ENCODE data around the gene POLR3A. TPM values are rescaled to one million over a fixed set of nuclear protein-coding genes. Genes with fewer than 3 reads are reported as not detected.

The POLR3A gene
- total and polyA plus RNA-seq, 2 donors (not counting 1 experiment from before 2014, with no cell fraction given), result 11.6 to 16.8 TPM

DNA sequence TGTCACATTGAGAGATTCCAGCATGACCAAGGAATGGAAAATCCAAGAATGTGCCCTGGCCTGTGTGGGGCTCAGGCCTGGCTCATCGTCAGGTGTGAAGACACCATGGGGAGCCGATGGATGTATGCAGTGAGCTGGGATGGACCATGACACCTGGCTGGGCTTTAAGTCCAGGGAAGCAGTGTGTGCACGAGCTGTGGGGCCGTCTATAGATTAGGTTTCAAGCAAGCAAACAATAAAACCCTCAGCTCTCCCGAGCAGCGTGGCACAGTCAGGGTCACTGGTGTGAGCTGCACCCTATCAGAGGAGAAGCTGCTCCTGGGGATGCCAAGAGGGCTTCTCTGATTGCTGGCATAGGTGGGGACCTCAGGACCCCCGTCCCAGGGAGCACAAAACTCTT, 52.3 kb downstream of the POLR3A start:
- H3K4me2 ChIP-seq (ENCODE audit: extremely low read depth, insufficient read depth, low read length), result no peak overlapping the region
- H2AFZ ChIP-seq (ENCODE audit: low read length), result no peak overlapping the region
- TF ChIP-seq, protein P1, sequence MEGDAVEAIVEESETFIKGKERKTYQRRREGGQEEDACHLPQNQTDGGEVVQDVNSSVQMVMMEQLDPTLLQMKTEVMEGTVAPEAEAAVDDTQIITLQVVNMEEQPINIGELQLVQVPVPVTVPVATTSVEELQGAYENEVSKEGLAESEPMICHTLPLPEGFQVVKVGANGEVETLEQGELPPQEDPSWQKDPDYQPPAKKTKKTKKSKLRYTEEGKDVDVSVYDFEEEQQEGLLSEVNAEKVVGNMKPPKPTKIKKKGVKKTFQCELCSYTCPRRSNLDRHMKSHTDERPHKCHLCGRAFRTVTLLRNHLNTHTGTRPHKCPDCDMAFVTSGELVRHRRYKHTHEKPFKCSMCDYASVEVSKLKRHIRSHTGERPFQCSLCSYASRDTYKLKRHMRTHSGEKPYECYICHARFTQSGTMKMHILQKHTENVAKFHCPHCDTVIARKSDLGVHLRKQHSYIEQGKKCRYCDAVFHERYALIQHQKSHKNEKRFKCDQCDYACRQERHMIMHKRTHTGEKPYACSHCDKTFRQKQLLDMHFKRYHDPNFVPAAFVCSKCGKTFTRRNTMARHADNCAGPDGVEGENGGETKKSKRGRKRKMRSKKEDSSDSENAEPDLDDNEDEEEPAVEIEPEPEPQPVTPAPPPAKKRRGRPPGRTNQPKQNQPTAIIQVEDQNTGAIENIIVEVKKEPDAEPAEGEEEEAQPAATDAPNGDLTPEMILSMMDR (conservative IDR thresholded peaks at IDR 0.05 in 1 of 2, IDR thresholded peaks at IDR 0.05 in 1 of 2; ENCODE audit: low read depth in 1 of 2, low read length in 2 of 2), result no peak
- no peak for TF ChIP-seq EZH2 (IDR thresholded peaks at IDR 0.05; ENCODE audit: low read length, missing control alignments)

DNA sequence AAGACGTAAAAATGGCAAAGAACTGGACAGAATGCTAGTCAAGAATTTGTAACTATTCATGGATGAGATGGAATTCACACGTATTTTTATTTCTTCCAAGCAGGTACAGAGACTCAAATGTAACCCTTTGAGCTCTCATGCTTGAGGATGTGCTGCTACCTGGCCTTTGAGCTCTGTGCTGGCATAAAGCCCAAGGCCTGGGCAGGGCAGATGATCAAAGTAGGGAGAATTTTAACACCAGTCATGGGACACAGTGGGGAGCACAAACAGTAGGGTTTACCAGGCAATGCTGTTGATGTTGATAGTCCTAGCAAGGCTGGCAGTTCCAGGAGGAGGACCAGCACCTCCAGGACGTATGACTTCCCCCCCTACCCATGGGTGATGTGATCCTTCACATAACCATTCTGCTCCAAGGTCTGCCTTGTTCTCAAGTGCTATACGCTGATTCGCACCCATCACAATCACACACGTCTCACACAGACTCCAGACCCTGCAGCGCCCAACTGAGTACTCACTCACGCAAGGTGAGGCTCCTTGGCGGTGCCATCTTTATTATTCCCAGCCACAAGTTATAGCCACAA, 54.1 kb downstream of the POLR3A start:
- Histone ChIP-seq H2AFZ (ENCODE audit: low read length) (no peak overlapping the region), H3K4me2 (ENCODE audit: extremely low read depth, insufficient read depth, low read length) (no peak overlapping the region), H3K36me3 (ENCODE audit: control insufficient read depth, insufficient read depth, low read length) (peaks cover 14% of the 10 kb centered on the region), H3K9ac (ENCODE audit: insufficient read depth, low read length) (no peak overlapping the region), H3K27ac (ENCODE audit: insufficient read depth, low read length) (no peak overlapping the region), H3K9me3 (ENCODE audit: control insufficient read depth, insufficient read depth, low read depth, low read length) (no peaks in the 10 kb centered on the region), H3K27me3 (ENCODE audit: control insufficient read depth, insufficient read depth, low read length) (no peaks in the 10 kb centered on the region), H4K20me1 (ENCODE audit: control insufficient read depth, extremely low read depth, insufficient read depth, low read length) (no peaks in the 10 kb centered on the region), H3K4me3 (replicated peaks in 1 of 4; ENCODE audit: control extremely low read depth in 1 of 4, insufficient read depth in 1 of 4, low read depth in 3 of 4, low read length in 4 of 4) (no peak overlapping the region), H3K79me2 (ENCODE audit: control insufficient read depth, insufficient read depth, low read length) (no peaks in the 10 kb centered on the region), H3K4me1 (ENCODE audit: control insufficient read depth, extremely low read depth, insufficient read depth, low read length) (peaks cover 8% of the 10 kb centered on the region)
- TF ChIP-seq EZH2 (IDR thresholded peaks at IDR 0.05; ENCODE audit: low read length, missing control alignments), result no peak
- TF ChIP-seq, protein P1 (conservative IDR thresholded peaks at IDR 0.05 in 1 of 2, IDR thresholded peaks at IDR 0.05 in 1 of 2; ENCODE audit: low read depth in 1 of 2, low read length in 2 of 2), result no peak
- DNase-seq (ENCODE audit: low read depth in 2 of 2), result no peak

More for the DNA sequence above, 52.3 kb downstream of the POLR3A start:
- Histone ChIP-seq H3K79me2 (ENCODE audit: control insufficient read depth, insufficient read depth, low read length) (no peaks in the 10 kb centered on the region), H4K20me1 (ENCODE audit: control insufficient read depth, extremely low read depth, insufficient read depth, low read length) (no peaks in the 10 kb centered on the region), H3K27ac (ENCODE audit: insufficient read depth, low read length) (no peak overlapping the region), H3K9me3 (ENCODE audit: control insufficient read depth, insufficient read depth, low read depth, low read length) (no peaks in the 10 kb centered on the region), H3K36me3 (ENCODE audit: control insufficient read depth, insufficient read depth, low read length) (peaks cover 18% of the 10 kb centered on the region), H3K27me3 (ENCODE audit: control insufficient read depth, insufficient read depth, low read length) (no peaks in the 10 kb centered on the region), H3K4me1 (ENCODE audit: control insufficient read depth, extremely low read depth, insufficient read depth, low read length) (no peaks in the 10 kb centered on the region), H3K4me3 (replicated peaks in 1 of 4; ENCODE audit: control extremely low read depth in 1 of 4, insufficient read depth in 1 of 4, low read depth in 3 of 4, low read length in 4 of 4) (no peak overlapping the region), H3K9ac (ENCODE audit: insufficient read depth, low read length) (no peak overlapping the region)
- DNase-seq (ENCODE audit: low read depth in 2 of 2), result no peak

DNA sequence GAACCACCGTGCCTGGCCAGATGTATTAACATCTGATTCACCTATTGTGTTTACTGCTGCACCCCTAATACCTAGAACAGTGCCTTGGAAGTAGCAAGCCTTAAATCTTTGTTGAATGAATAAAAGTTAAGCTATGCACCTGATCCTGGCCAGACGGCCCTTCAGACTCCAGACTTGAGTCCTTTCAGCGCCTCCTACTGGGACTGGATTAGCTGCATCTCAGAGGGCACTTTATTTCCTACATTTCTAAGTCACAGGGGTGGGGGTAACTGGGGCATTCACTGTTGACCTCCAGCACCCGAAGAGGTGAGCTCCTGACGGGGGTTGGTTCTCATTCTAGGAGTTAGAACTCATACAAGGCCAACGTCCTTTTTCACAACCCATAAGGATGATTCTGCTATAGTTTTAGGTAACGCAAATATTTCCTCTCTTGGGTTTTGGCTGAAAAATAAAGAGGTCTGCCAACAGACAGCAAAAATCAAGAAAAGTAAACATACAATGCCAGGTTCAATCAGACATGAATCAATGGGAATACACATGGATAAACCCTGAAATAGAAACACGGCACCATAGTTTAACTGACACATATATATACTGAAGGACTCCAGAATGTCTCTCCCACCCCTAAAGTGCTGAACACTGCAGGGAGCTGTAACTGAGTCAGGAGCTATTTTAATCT, 54.8 kb downstream of the POLR3A start:
- Histone ChIP-seq H3K9ac (ENCODE audit: insufficient read depth, low read length) (no peak overlapping the region), H3K4me3 (replicated peaks in 1 of 4; ENCODE audit: control extremely low read depth in 1 of 4, insufficient read depth in 1 of 4, low read depth in 3 of 4, low read length in 4 of 4) (no peak overlapping the region), H2AFZ (ENCODE audit: low read length) (no peak overlapping the region), H3K79me2 (ENCODE audit: control insufficient read depth, insufficient read depth, low read length) (no peaks in the 10 kb centered on the region), H3K4me1 (ENCODE audit: control insufficient read depth, extremely low read depth, insufficient read depth, low read length) (peaks cover 8% of the 10 kb centered on the region), H3K36me3 (ENCODE audit: control insufficient read depth, insufficient read depth, low read length) (peaks cover 10% of the 10 kb centered on the region), H3K27ac (ENCODE audit: insufficient read depth, low read length) (no peak overlapping the region), H3K9me3 (ENCODE audit: control insufficient read depth, insufficient read depth, low read depth, low read length) (no peaks in the 10 kb centered on the region), H4K20me1 (ENCODE audit: control insufficient read depth, extremely low read depth, insufficient read depth, low read length) (no peaks in the 10 kb centered on the region), H3K4me2 (ENCODE audit: extremely low read depth, insufficient read depth, low read length) (no peak overlapping the region), H3K27me3 (ENCODE audit: control insufficient read depth, insufficient read depth, low read length) (no peaks in the 10 kb centered on the region)
- TF ChIP-seq, protein P1 (conservative IDR thresholded peaks at IDR 0.05 in 1 of 2, IDR thresholded peaks at IDR 0.05 in 1 of 2; ENCODE audit: low read depth in 1 of 2, low read length in 2 of 2), result peak; percentile 35 to 63
- no peak for TF ChIP-seq EZH2 (IDR thresholded peaks at IDR 0.05; ENCODE audit: low read length, missing control alignments)
- DNase-seq (ENCODE audit: low read depth in 2 of 2), result peak; percentile 39 to 75

Data from fibroblast of lung (primary cell).